Chondrocyte (in vitro differentiated cells): ENCODE measurements around the gene SLC35E3. TPM values are rescaled to one million over a fixed set of nuclear protein-coding genes. Genes with fewer than 3 reads are reported as not detected.

Source experiments
- DNase-seq: peaks from one replicate; pipeline ENCODE4 v3.0.0; 2021; ENCODE audit warnings: mixed read lengths, low spot score
- H3K27ac Mint-ChIP-seq: one replicate; pipeline ENCODE4 v1.8.0; 2021; ENCODE audit warnings: mild to moderate bottlenecking, moderate library complexity, mixed read lengths; ENCODE audit not compliant: unreplicated experiment
- H3K27me3 Mint-ChIP-seq: 2 replicates; pipeline ENCODE4 v1.8.0; 2021; ENCODE audit warnings: low read depth, mixed read lengths
- H3K36me3 Mint-ChIP-seq: 2 replicates; pipeline ENCODE4 v1.8.0; 2021; ENCODE audit warnings: low read depth, mixed read lengths
- H3K4me1 Mint-ChIP-seq: 2 replicates; pipeline ENCODE4 v1.8.0; 2021; ENCODE audit warnings: low read depth, mild to moderate bottlenecking, mixed read lengths
- H3K4me3 Mint-ChIP-seq: one replicate; pipeline ENCODE4 v1.8.0; 2021; ENCODE audit warnings: mild to moderate bottlenecking, moderate library complexity, mixed read lengths; ENCODE audit not compliant: unreplicated experiment
- H3K9me3 Mint-ChIP-seq: 2 replicates; pipeline ENCODE4 v1.8.0; 2021; ENCODE audit warnings: low read depth, mixed read lengths
- CTCF ChIP-seq: fragments of 200-600 bp; sonication (generic); IDR thresholded peaks from 2 replicates; pipeline ENCODE4 v1.5.0; 2021; ENCODE audit warnings: antibody characterized with exemption, mild to moderate bottlenecking, moderate library complexity
- total RNA-seq: library from RNA; stranded (reverse); gene quantifications from 3 replicates; pipeline ENCODE4 v1.2.1, GENCODE V29; 2021

Gene SLC35E3
- total RNA-seq, 1 donor from 2014 or later = 13.6 TPM

- Mint-ChIP-seq H3K9me3 (no peaks in the 10 kb centered on the region), H3K4me3 (no peak overlapping the region), H3K27ac (no peak overlapping the region), H3K27me3 (no peaks in the 10 kb centered on the region), H3K4me1 (peaks cover 6% of the 10 kb centered on the region), H3K36me3 (no peaks in the 10 kb centered on the region)
- DNase-seq = no peak
- no peak for TF ChIP-seq CTCF
These were observed 43.3 kb downstream of the SLC35E3 start for GRCh38 chr12:68789144-68789878.

- no peak for TF ChIP-seq CTCF
- no peak for DNase-seq
- Mint-ChIP-seq H3K27me3 (no peaks in the 10 kb centered on the region), H3K36me3 (no peaks in the 10 kb centered on the region), H3K4me3 (no peak overlapping the region), H3K27ac (no peak overlapping the region), H3K9me3 (no peaks in the 10 kb centered on the region), H3K4me1 (peaks cover 6% of the 10 kb centered on the region)
These were observed 44.3 kb downstream of the SLC35E3 start for GRCh38 chr12:68790081-68790951.

- no peaks in the 10 kb centered on the region for H3K36me3 Mint-ChIP-seq
- no peak for DNase-seq
- H3K9me3 Mint-ChIP-seq = no peaks in the 10 kb centered on the region
- TF ChIP-seq CTCF = no peak
- no peak overlapping the region for H3K27ac Mint-ChIP-seq
- H3K4me3 Mint-ChIP-seq = no peak overlapping the region
- no peaks in the 10 kb centered on the region for H3K27me3 Mint-ChIP-seq
- H3K4me1 Mint-ChIP-seq = peaks cover 6% of the 10 kb centered on the region
These were observed 44.9 kb downstream of the SLC35E3 start for GRCh38 chr12:68790952-68791234.

GRCh38 chr12:68791897-68792481, 46.0 kb downstream of the SLC35E3 start:
- no peak overlapping the region for H3K4me3 Mint-ChIP-seq
- no peak for TF ChIP-seq CTCF
- no peaks in the 10 kb centered on the region for H3K36me3 Mint-ChIP-seq
- H3K27me3 Mint-ChIP-seq = no peaks in the 10 kb centered on the region
- H3K27ac Mint-ChIP-seq = no peak overlapping the region
- H3K4me1 Mint-ChIP-seq = peaks cover 6% of the 10 kb centered on the region
- DNase-seq = no peak
- H3K9me3 Mint-ChIP-seq = no peaks in the 10 kb centered on the region

- no peak overlapping the region for H3K4me3 Mint-ChIP-seq
- no peaks in the 10 kb centered on the region for H3K9me3 Mint-ChIP-seq
- no peaks in the 10 kb centered on the region for H3K4me1 Mint-ChIP-seq
- no peak overlapping the region for H3K27ac Mint-ChIP-seq
- H3K36me3 Mint-ChIP-seq = no peaks in the 10 kb centered on the region
- TF ChIP-seq CTCF = no peak
- H3K27me3 Mint-ChIP-seq = no peaks in the 10 kb centered on the region
- no peak for DNase-seq
These were observed 47.0 kb downstream of the SLC35E3 start for GRCh38 chr12:68792952-68793351.
